GM18861 (cell line): ENCODE data around the gene NCKAP5.
A peak's percentile ranks its signal among the peaks of the same experiment; 100 is the strongest.

ENCODE experiments used
- ATAC-seq: cut with Tn5 transposase; IDR thresholded peaks from one replicate; pipeline ENCODE4 v1.9.1; 2021; ENCODE audit not compliant: unreplicated experiment

Gene NCKAP5

DNA sequence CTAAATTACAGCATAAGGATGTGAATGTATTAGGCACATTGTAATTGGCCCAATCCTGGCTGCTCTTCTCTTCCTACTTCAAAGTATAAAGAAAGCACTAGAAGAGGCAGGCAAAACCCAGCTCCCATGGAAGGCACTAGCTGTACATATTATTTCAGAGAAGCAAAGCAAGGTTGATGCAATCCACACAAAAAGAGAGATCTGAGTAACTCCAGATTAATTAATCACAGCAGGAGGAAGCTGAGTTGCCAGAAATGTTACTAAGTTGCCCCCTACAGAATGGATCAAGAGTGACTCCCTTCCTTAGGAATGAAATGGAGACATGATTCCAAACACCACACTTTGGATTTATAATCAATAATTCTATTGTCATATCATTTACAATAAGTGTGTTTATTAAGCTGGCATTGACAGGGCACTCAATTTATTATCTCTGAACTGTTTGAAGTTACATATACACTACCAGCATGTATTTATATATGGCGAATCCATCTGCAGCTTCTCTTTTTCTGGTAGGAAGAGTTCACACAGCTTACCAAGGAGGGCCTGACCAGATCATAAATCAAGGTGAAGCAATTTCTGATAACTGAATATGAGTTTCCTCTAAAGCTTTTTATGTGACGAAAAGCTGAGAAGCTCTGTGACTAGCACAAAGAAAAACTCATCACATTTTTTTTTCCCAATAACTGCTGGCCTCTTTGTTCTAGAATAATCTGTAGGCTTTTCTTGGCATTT, 505.2 kb downstream of the NCKAP5 start:
- no peak for ATAC-seq

DNA sequence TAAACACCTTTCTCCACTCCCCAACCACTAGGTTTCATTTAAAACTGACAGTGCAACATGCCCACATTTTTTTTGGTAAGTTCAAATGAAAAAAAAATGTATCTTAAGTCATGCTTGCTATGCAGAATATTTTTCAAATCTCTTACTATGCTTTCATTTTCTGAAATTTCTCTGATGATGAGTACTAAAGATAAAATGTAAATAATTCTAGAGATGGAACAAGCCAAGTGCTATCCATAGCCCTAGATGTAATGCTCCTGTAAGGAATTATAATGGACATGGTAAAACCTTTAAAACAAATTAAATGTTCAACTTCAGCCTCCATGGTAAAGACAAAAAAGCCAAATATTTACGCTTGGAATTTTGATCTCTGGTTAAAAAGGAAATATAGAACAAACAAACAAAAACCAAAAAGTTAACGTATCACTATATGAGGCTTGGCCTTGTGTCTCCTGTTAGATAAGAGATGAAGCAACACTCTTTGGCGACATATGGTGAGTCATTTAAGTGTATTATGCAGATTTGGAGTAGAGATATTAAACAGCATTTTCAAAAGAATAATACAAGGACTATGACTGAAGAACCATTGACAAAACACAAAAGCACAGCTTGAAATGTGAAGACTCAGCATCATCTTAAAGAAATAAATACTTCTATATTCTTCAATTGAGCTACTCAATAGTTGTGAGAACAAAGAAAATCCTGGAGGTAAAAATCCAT, 506.2 kb downstream of the NCKAP5 start:
- no peak for ATAC-seq

GRCh38 chr2:133054297-133054696, 514.0 kb downstream of the NCKAP5 start:
- ATAC-seq = no peak

DNA sequence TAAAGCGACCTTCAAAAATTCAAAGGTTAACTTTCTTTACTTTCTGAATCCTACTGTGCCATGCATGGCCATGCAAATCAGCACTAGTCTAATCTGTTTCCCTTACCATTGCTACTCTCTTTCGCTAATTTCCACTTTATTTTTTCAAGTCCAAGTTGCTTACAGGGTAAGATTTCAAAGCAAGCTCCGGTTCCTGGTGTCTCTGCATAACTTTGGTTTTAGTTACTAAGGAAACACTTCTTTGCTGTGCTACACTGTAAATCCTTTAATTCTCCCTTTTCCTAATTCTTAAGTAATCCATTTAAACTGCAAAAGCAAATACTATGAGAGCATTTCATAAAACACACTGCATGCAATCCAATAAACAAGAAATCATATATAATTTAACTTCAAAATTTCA, 514.7 kb downstream of the NCKAP5 start:
- no peak for ATAC-seq

- ATAC-seq = no peak
Observed at GRCh38 chr2:133045787-133046186, 522.5 kb downstream of the NCKAP5 start.

- ATAC-seq = no peak
Observed at GRCh38 chr2:133044556-133044955, 523.7 kb downstream of the NCKAP5 start.

DNA sequence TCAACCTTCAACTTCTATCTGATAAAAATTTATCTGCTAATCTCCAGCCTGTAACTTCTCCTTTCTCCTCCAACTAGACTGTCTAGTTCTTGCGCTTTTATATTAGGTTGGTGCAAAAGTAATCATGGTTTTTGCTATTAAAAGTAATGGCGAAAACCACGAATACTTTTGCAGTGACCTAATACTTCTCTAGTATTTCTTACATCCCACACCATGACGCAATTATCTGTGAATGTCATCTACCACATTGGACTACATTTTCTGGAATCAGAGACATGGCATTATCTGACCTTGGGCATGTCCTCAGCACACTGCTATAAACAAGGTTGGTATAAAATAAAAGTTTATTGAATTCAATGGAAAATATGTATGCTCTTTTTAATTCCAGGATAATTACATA, 528.1 kb downstream of the NCKAP5 start:
- ATAC-seq = no peak

- ATAC-seq = no peak
Observed at GRCh38 chr2:133039531-133039930, 528.7 kb downstream of the NCKAP5 start.

- no peak for ATAC-seq
Observed at GRCh38 chr2:133026536-133027177, 541.6 kb downstream of the NCKAP5 start.

DNA sequence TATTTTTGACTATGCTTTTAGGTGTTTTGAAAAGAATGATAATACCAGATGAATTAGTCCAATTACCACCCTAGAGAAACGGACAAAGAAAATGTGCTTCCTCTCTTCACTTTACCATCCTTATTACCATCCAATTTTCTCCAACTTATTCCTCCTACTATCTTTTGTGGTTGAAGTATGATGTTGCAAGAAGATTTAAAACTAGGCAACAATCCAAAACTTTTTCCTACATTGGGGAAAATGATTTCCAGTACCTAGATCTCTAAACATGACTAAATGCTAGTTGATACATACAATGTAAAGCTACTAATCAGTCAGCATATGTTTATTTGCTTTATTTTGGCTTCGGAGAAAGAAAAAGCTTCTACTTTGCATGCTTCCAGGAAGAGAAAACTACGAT, 543.3 kb downstream of the NCKAP5 start:
- no peak for ATAC-seq

GRCh38 chr2:133012847-133013734, 555.2 kb downstream of the NCKAP5 start:
- ATAC-seq = no peak

- ATAC-seq = no peak
Observed at GRCh38 chr2:133004623-133005022, 563.6 kb downstream of the NCKAP5 start.

DNA sequence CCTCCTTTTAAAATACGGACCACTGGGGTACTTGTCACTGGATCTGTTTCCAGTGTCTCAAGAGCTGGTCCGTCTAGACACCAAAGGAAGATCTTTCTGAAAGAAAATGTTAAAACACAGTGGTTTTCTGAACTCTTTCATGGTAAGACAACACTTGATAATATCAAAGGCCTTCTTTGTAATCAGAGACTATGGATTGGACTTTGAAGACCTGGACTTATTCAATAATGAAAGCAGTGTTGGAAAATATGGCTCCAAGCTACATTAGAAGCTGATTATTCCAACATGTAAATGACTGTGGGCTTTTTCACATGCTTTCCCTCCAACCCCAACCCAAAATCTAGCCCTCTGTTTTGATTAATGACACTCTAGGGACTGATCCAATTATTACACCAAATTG, 568.8 kb downstream of the NCKAP5 start:
- no peak for ATAC-seq

GRCh38 chr2:132998221-132998620, 570.0 kb downstream of the NCKAP5 start:
- ATAC-seq = no peak

GRCh38 chr2:132991471-132992045, 576.7 kb downstream of the NCKAP5 start:
- no peak for ATAC-seq

DNA sequence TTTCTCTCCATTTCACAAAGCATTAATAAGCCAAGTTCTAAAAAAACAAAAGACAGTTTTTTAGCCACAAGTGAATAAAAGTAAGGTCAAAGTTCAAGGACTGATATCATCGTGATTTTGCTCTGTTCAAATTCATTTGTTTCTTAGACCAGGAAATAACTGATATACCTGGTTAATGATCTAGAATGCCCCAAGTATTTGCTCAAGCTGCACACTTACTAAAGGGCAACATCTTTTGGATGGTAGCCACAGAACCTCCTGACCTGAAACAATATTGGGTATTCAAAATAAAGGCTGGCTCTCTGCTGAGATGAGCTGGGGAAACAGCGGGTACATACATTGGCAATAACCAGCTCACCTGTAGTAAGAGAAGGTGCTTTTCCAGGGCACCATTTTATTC, 583.5 kb downstream of the NCKAP5 start:
- no peak for ATAC-seq

DNA sequence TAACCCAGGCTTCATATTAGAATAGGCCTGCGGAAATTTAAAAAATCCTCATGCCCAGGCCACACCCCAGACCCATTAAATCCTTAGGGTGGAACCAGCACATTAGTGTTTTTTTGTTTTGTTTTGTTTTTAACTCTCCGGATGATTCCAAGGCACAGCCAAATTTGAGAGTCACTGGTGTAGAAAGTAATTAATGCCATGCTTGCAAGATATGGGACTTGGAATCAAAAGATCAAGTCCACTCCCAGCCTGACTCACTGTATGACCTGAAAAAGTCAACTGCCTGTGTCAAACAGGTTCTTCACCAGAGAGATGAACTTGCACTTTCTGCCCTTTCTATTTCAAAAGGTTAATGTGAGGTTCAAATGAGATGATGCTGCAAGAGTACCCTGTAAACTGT, 588.0 kb downstream of the NCKAP5 start:
- no peak for ATAC-seq

GRCh38 chr2:132979339-132980093, 588.7 kb downstream of the NCKAP5 start:
- ATAC-seq = peak; percentile 62

- ATAC-seq = no peak
Observed at GRCh38 chr2:132978840-132979239, 589.4 kb downstream of the NCKAP5 start.
